ENCODE results near the gene MGRN1. TPM values are rescaled to one million over a fixed set of nuclear protein-coding genes. Genes with fewer than 3 reads are reported as not detected.

The MGRN1 gene
- total RNA-seq, 4 donors from 2014 or later = 40.3 to 75.6 (median 48.5) TPM

DNA sequence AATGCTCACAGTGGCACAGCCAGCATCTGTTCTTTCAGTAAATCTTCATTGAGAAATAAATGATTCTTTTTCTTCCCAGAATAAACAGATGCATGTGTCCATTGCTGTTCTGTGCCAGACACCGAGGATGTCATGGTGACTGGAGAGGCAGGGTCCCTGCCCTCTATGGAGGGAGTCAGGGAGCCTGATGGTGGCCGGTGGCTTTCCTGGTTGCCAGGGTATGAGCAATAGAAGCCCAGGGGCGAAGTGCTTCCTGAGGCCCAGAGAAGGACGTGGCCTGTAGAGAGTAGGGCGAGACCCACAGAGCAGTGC lies 38.8 kb downstream of the MGRN1 start:
- H3K27ac ChIP-seq (replicated peaks in 1 of 4) = peak overlapping the region in 2 of 4 donors; percentile 25 to 34
- 69% methylated on average over 5 of the region's 5 CpGs for WGBS
- no peaks in the 10 kb centered on the region for H3K27me3 ChIP-seq
- intact Hi-C loops (cut with DNase I) = no loop called here
- H3K4me1 ChIP-seq = peaks cover 23 to 42% (median 35%) of the 10 kb centered on the region in 4 donors
- no peak for DNase-seq (ENCODE audit: extremely low spot score)
- no peak for TF ChIP-seq POLR2A (IDR thresholded peaks at IDR 0.05; ENCODE audit: low read depth)
- peaks cover 23 to 83% (median 56%) of the 10 kb centered on the region in 4 donors for H3K36me3 ChIP-seq
- no peak overlapping the region for H3K4me3 ChIP-seq
- no peaks in the 10 kb centered on the region for H3K9me3 ChIP-seq

DNA sequence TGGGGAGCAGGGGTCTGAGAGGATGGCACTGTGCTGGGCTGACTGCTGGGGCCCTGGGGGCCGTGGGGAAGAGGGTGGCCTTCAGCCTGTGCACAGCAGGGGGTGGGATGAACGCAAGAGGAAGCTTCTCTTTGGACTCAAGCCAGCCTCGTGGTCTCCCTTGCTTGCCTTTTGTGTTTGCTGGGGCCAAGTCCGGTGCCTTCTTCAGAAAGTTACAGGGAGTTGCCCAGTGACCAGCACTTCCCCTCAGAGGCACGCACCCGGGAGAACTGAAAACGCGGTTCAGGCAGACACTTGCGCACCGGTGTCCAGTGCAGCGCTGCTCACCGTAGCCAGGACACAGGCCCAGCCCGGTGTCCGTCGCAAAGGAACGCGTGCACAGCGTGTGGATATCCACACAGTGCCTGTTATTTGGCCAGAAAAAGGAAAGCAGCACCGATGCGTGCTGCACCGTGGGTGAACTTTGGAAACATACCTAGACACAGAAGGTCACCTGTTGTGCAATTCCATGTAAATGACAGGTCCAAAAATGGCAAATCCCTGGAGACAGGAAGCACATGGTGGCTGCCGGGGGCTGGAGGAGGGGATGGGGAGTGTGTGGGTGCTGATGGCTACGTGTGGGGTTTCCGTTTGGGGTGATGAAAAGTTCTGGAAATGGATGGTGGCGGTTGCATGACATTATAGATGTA lies 39.3 kb downstream of the MGRN1 start:
- TF ChIP-seq POLR2AphosphoS5 (IDR thresholded peaks at IDR 0.05) (no peak), POLR2A (IDR thresholded peaks at IDR 0.05; ENCODE audit: low read depth) (no peak), EP300 (IDR thresholded peaks at IDR 0.05) (no peak)
- TF ChIP-seq, protein P1, sequence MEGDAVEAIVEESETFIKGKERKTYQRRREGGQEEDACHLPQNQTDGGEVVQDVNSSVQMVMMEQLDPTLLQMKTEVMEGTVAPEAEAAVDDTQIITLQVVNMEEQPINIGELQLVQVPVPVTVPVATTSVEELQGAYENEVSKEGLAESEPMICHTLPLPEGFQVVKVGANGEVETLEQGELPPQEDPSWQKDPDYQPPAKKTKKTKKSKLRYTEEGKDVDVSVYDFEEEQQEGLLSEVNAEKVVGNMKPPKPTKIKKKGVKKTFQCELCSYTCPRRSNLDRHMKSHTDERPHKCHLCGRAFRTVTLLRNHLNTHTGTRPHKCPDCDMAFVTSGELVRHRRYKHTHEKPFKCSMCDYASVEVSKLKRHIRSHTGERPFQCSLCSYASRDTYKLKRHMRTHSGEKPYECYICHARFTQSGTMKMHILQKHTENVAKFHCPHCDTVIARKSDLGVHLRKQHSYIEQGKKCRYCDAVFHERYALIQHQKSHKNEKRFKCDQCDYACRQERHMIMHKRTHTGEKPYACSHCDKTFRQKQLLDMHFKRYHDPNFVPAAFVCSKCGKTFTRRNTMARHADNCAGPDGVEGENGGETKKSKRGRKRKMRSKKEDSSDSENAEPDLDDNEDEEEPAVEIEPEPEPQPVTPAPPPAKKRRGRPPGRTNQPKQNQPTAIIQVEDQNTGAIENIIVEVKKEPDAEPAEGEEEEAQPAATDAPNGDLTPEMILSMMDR (IDR thresholded peaks at IDR 0.05) = no peak
- no peaks in the 10 kb centered on the region for H3K27me3 ChIP-seq
- no peak overlapping the region for H3K4me3 ChIP-seq
- intact Hi-C loops (cut with DNase I) = no loop called here
- peak overlapping the region in 2 of 4 donors; percentile 25 to 34 for H3K27ac ChIP-seq (replicated peaks in 1 of 4)
- peaks cover 28 to 83% (median 55%) of the 10 kb centered on the region in 4 donors for H3K36me3 ChIP-seq
- H3K9me3 ChIP-seq = no peaks in the 10 kb centered on the region
- 75% methylated on average over 24 of the region's 25 CpGs for WGBS
- H3K4me1 ChIP-seq = peaks cover 23 to 42% (median 35%) of the 10 kb centered on the region in 4 donors
- no peak for DNase-seq (ENCODE audit: extremely low spot score)

DNA sequence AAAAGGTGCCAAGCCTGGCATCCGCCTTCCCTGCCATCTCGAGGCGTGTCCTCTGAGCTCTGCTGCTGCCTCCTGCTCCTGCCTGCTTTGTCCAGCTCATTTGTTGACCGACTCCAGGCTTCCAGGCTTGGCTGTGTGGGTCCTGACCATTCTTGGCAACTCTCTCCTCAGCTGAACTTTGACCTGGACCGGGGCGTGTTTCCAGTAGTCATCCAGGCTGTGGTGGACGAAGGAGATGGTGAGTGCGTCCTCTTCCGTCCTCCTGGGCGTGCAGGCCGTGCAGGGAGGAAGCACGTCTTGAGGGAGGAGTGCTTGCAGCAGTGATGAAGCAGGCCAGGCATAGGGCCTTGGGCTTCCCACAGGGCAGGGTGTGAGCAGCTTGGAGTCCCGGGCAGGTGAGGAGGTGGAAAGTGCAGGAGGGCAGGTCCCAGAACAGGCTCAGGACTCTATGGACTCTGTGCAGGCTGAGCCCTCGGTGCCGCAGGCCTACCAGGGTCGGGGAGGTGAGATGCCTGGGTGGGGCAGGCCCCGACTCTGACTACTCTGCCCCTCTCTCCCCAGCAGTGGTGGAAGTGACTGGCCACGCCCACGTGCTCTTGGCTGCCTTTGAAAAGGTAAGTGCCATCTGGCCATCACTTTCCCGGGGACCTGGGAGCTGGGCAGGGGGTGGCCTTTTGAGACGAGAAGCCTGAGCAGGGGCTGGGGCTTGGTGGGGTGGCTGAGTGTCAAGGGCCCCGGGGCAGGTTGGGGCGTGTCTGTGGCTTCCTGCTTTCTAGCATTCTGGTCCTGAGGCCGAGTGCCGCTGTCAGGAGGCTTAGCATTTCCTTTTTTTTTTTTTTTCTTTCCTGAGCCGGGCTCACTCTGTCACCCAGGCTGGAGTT lies 40.2 kb downstream of the MGRN1 start:
- Histone ChIP-seq H3K36me3 (peaks cover 33 to 83% (median 58%) of the 10 kb centered on the region in 4 donors), H3K9me3 (no peaks in the 10 kb centered on the region), H3K27me3 (no peaks in the 10 kb centered on the region), H3K4me1 (peaks cover 23 to 38% (median 29%) of the 10 kb centered on the region in 4 donors), H3K27ac (replicated peaks in 1 of 4) (peak overlapping the region in 2 of 4 donors; percentile 13 to 48), H3K4me3 (no peak overlapping the region)
- WGBS = 60% methylated on average over 22 of the region's 26 CpGs
- no peak for DNase-seq (ENCODE audit: extremely low spot score)
- TF ChIP-seq, protein P1 (IDR thresholded peaks at IDR 0.05) = no peak
- TF ChIP-seq POLR2A (IDR thresholded peaks at IDR 0.05; ENCODE audit: low read depth) (no peak), POLR2AphosphoS5 (IDR thresholded peaks at IDR 0.05) (no peak), EP300 (IDR thresholded peaks at IDR 0.05) (no peak)
- intact Hi-C loops (cut with DNase I) = no loop called here

DNA sequence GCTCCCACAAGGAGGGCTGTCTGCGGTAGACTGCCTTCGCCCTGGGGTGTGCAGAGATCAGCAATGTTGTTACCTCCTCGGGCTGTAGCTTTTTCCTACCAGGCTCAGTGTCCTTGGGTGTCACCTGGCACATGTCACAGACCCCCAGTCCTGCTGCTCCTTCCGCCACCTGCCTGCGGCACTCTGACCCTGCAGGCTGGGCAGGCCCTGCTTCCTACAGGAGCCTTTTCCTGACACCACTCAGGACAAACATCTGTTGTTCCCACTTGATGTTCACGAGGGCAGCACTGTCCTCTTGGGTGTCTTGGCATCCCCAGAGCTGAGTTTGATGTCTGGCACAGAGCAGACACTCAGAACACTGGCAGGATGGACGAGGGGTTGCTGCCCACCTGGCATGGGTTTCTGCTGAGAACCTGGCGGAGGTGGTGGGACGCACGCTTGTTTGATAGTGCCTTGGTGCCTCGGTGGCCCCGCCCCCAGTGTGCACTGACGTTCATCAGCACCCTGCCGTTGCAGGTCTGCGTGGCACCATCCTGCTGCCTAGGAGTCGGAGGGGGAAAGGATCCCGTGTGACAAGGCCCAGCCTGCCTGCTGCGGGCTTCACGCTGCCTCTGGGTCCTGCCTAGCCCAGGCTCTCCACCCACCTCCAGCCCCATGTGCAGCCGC lies 42.0 kb downstream of the MGRN1 start:
- Histone ChIP-seq H3K27ac (replicated peaks in 1 of 4) (no peak overlapping the region), H3K9me3 (no peaks in the 10 kb centered on the region), H3K4me3 (no peak overlapping the region), H3K4me1 (peaks cover 14 to 20% (median 17%) of the 10 kb centered on the region in 4 donors), H3K27me3 (no peaks in the 10 kb centered on the region), H3K36me3 (peaks cover 33 to 89% (median 74%) of the 10 kb centered on the region in 4 donors)
- WGBS = 89% methylated on average over 18 of the region's 20 CpGs
- TF ChIP-seq POLR2AphosphoS5 (IDR thresholded peaks at IDR 0.05) (no peak), EP300 (IDR thresholded peaks at IDR 0.05) (no peak), POLR2A (IDR thresholded peaks at IDR 0.05; ENCODE audit: low read depth) (no peak)
- TF ChIP-seq, protein P1 (IDR thresholded peaks at IDR 0.05) = no peak
- intact Hi-C loops (cut with DNase I) = no loop called here
- no peak for DNase-seq (ENCODE audit: extremely low spot score)

Measured in esophagus muscularis mucosa (tissue), 4 donors.